Osteoblast (primary cell): ENCODE data around the gene ZMYND11. TPM values are rescaled to one million over a fixed set of nuclear protein-coding genes. Genes with fewer than 3 reads are reported as not detected.

Experiments used
- DNase-seq: peaks from one replicate; pipeline ENCODE4 v3.0.0; 2011; ENCODE audit warnings: low spot score, mixed read lengths; ENCODE audit not compliant: insufficient read length; ENCODE audit errors: missing footprints
- H2AFZ ChIP-seq: 2 replicates; pipeline ENCODE4 v1.6.0; 2011; ENCODE audit warnings: mild to moderate bottlenecking, low read length
- H3K27ac ChIP-seq: 2 replicates; pipeline ENCODE4 v1.5.1; 2011; ENCODE audit warnings: mild to moderate bottlenecking, low read depth, low read length, moderate library complexity
- H3K27me3 ChIP-seq: 2 replicates; pipeline ENCODE4 v1.6.0; 2012; ENCODE audit warnings: mild to moderate bottlenecking, control low read depth, inconsistent platforms, low read length, moderate library complexity; ENCODE audit not compliant: insufficient read depth
- H3K36me3 ChIP-seq: 2 replicates; pipeline ENCODE4 v1.5.1; 2011; ENCODE audit warnings: mild to moderate bottlenecking, low read length, control low read depth, moderate library complexity; ENCODE audit not compliant: insufficient read depth
- H3K4me1 ChIP-seq: 2 replicates; pipeline ENCODE4 v1.5.1; 2011; ENCODE audit warnings: mild to moderate bottlenecking, low read length, control low read depth, moderate library complexity; ENCODE audit not compliant: insufficient read depth
- H3K4me2 ChIP-seq: 2 replicates; pipeline ENCODE4 v1.6.0; 2011; ENCODE audit warnings: mild to moderate bottlenecking, low read length; ENCODE audit not compliant: insufficient read depth
- H3K4me3 ChIP-seq: fragments of 200-600 bp; sonication (generic); 3 replicates; pipeline ENCODE4 v1.5.1; 2012; ENCODE audit warnings: mild to moderate bottlenecking, low read length, inconsistent platforms; ENCODE audit not compliant: insufficient read depth
- H3K79me2 ChIP-seq: 2 replicates; pipeline ENCODE4 v1.6.0; 2012; ENCODE audit warnings: mild to moderate bottlenecking, low read length, control low read depth, inconsistent platforms; ENCODE audit not compliant: insufficient read depth
- H3K9me3 ChIP-seq: 2 replicates; pipeline ENCODE4 v1.5.1; 2011; ENCODE audit warnings: low read depth, low read length, control low read depth
- H4K20me1 ChIP-seq: 2 replicates; pipeline ENCODE4 v1.6.0; 2012; ENCODE audit warnings: mild to moderate bottlenecking, low read length, control low read depth; ENCODE audit not compliant: insufficient read depth
- total RNA-seq: library from RNA; depleted of rRNA; stranded (reverse); fragments of >200 nt; gene quantifications from 2 replicates; pipeline ENCODE4 v1.2.3, GENCODE V29; 2012
- TF ChIP-seq, protein P1 (sequence below): IDR thresholded peaks from 2 replicates; pipeline ENCODE4 v1.5.1; 2011; ENCODE audit warnings: mild to moderate bottlenecking, low read depth, low read length, moderate library complexity; ENCODE audit errors: extremely low read depth

ZMYND11 gene
- total RNA-seq, 1 donor, result 56.5 TPM

DNA sequence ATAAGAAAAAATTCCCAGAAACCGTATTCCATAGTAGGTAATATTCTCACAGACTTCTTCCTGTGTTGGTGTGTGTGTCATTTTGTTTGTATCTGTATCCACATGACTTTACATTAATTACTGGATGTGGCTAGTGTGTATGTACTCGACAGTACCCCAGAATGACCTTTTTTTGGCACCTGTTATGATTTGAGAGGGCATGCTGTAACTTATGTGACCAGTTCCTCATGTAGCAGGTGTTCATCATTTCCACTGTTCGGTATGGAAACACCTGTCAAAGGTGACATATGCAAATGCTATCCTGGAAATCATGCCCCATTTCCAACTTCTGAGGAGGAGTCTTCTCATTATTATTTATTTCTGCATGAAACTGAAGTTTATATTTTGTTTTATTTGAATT is 89.3 kb downstream of the ZMYND11 start:
- H3K4me1 ChIP-seq, result no peaks in the 10 kb centered on the region

GRCh38 chr10:226018-226417 is 90.8 kb downstream of the ZMYND11 start:
- Histone ChIP-seq H3K36me3 (no peaks in the 10 kb centered on the region), H3K4me2 (no peak overlapping the region), H3K4me1 (no peaks in the 10 kb centered on the region), H3K79me2 (peaks cover 10% of the 10 kb centered on the region), H2AFZ (no peak overlapping the region), H3K4me3 (no peak overlapping the region), H4K20me1 (no peaks in the 10 kb centered on the region), H3K27ac (no peak overlapping the region), H3K27me3 (no peaks in the 10 kb centered on the region), H3K9me3 (no peaks in the 10 kb centered on the region)
- TF ChIP-seq, protein P1, sequence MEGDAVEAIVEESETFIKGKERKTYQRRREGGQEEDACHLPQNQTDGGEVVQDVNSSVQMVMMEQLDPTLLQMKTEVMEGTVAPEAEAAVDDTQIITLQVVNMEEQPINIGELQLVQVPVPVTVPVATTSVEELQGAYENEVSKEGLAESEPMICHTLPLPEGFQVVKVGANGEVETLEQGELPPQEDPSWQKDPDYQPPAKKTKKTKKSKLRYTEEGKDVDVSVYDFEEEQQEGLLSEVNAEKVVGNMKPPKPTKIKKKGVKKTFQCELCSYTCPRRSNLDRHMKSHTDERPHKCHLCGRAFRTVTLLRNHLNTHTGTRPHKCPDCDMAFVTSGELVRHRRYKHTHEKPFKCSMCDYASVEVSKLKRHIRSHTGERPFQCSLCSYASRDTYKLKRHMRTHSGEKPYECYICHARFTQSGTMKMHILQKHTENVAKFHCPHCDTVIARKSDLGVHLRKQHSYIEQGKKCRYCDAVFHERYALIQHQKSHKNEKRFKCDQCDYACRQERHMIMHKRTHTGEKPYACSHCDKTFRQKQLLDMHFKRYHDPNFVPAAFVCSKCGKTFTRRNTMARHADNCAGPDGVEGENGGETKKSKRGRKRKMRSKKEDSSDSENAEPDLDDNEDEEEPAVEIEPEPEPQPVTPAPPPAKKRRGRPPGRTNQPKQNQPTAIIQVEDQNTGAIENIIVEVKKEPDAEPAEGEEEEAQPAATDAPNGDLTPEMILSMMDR, result no peak
- no peak for DNase-seq

More for the DNA sequence above, 89.3 kb downstream of the ZMYND11 start:
- Histone ChIP-seq H3K4me2 (no peak overlapping the region), H3K36me3 (no peaks in the 10 kb centered on the region), H3K4me3 (no peak overlapping the region), H2AFZ (no peak overlapping the region), H3K27me3 (no peaks in the 10 kb centered on the region), H3K79me2 (peaks cover 10% of the 10 kb centered on the region), H4K20me1 (no peaks in the 10 kb centered on the region), H3K9me3 (no peaks in the 10 kb centered on the region), H3K27ac (no peak overlapping the region)
- no peak for DNase-seq
- TF ChIP-seq, protein P1, result no peak

DNA sequence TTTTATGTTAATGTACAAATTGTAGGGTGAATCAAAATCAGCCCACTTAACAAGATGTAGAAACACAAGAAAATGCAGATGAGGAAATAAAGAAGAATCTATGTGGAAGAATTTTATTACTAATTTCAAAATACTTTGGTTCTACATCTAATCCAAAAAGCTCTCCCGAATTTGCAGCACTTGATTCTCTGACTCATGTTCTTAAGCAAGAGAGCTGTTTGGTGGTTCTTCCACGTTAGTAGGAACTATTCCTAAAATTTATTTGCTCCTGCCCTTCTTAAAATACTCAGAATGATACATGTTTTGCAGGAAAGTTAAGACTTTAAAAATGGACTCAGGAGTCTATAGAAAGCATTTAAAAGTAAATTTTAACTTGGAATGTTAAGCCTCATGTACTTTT is 91.8 kb downstream of the ZMYND11 start:
- Histone ChIP-seq H3K9me3 (no peaks in the 10 kb centered on the region), H2AFZ (no peak overlapping the region), H3K36me3 (no peaks in the 10 kb centered on the region), H3K27me3 (no peaks in the 10 kb centered on the region), H3K79me2 (peaks cover 13% of the 10 kb centered on the region), H3K27ac (no peak overlapping the region), H4K20me1 (no peaks in the 10 kb centered on the region), H3K4me3 (no peak overlapping the region), H3K4me1 (no peaks in the 10 kb centered on the region), H3K4me2 (no peak overlapping the region)
- TF ChIP-seq, protein P1, result no peak
- peak; percentile 62 for DNase-seq

- H3K36me3 ChIP-seq, result no peaks in the 10 kb centered on the region
- no peak overlapping the region for H3K4me3 ChIP-seq
- H3K27ac ChIP-seq, result no peak overlapping the region
- H4K20me1 ChIP-seq, result no peaks in the 10 kb centered on the region
- H3K9me3 ChIP-seq, result no peaks in the 10 kb centered on the region
- H3K4me1 ChIP-seq, result no peaks in the 10 kb centered on the region
- TF ChIP-seq, protein P1, result no peak
- H3K27me3 ChIP-seq, result no peaks in the 10 kb centered on the region
- H2AFZ ChIP-seq, result no peak overlapping the region
- peaks cover 13% of the 10 kb centered on the region for H3K79me2 ChIP-seq
- H3K4me2 ChIP-seq, result no peak overlapping the region
- no peak for DNase-seq
Measured at GRCh38 chr10:228366-228765, 93.1 kb downstream of the ZMYND11 start.
